Panc1 (cell line): Measurements from ENCODE around the gene BSND. TPM values are rescaled to one million over a fixed set of nuclear protein-coding genes. Genes with fewer than 3 reads are reported as not detected.

Experiments used
- ATAC-seq: fragments of 200-7000 bp; cut with Tn5 transposase; 2 replicates; pipeline ENCODE4 v1.9.1; 2020; ENCODE audit warnings: mild to moderate bottlenecking, moderate library complexity
- BruUV-seq: library from RNA; stranded (reverse); fragments of 400-500 nt; replicated peaks from 2 replicates; lab custom pipeline; 2021; lab: Mats Ljungman, UMichigan
- CTCF ChIA-PET: fragments of 300-600 bp; sonication (Branson Sonifier 250); formaldehyde crosslinking; loops from one replicate; lab custom pipeline; 2022; ENCODE audit warnings: antibody characterized with exemption; lab: Charles Lee
- POLR2A ChIA-PET: fragments of 300-600 bp; sonication (Branson Sonifier 250); formaldehyde crosslinking; loops from one replicate; lab custom pipeline; 2022; ENCODE audit warnings: antibody characterized with exemption; lab: Charles Lee
- DNase-seq: peaks from one replicate; pipeline ENCODE4 v3.0.0-alpha.2; 2010; ENCODE audit warnings: low read depth, low spot score
- H3K27ac ChIP-seq: 2 replicates; pipeline ENCODE4 v1.5.1; 2011; ENCODE audit warnings: mild to moderate bottlenecking, low read length, inconsistent platforms
- H3K27me3 ChIP-seq: fragments of 200-500 bp; sonication (Bioruptor generic); 2 replicates; pipeline ENCODE4 v1.6.0; 2014; ENCODE audit warnings: low read length, inconsistent platforms; ENCODE audit not compliant: control insufficient read depth, insufficient read depth
- H3K36me3 ChIP-seq: fragments of 200-500 bp; sonication (Bioruptor generic); 2 replicates; pipeline ENCODE4 v1.5.1; 2014; ENCODE audit warnings: inconsistent platforms, mild to moderate bottlenecking, low read length, moderate library complexity; ENCODE audit not compliant: control insufficient read depth, insufficient read depth
- H3K4me1 ChIP-seq: 2 replicates; pipeline ENCODE4 v1.5.1; 2011; ENCODE audit warnings: inconsistent platforms, mild to moderate bottlenecking, low read length, moderate library complexity; ENCODE audit not compliant: control insufficient read depth, insufficient read depth
- H3K4me3 ChIP-seq, 2 experiments: 2 replicates each; pipeline ENCODE4 v1.5.1; 2011 to 2012; ENCODE audit warnings: low read depth in 2 of 2, low read length in 2 of 2, mild to moderate bottlenecking in 2 of 2, inconsistent platforms in 1 of 2, moderate library complexity in 1 of 2
- H3K9me3 ChIP-seq: fragments of 200-500 bp; sonication (Bioruptor generic); 2 replicates; pipeline ENCODE4 v1.5.1; 2014; ENCODE audit warnings: low read depth, mild to moderate bottlenecking, inconsistent platforms, low read length, moderate library complexity; ENCODE audit not compliant: control insufficient read depth, insufficient read depth
- POLR2AphosphoS5 ChIP-seq: IDR thresholded peaks from 2 replicates; pipeline ENCODE4 v1.6.1; 2012; ENCODE audit warnings: mild to moderate bottlenecking, low read depth, low read length, moderate library complexity
- SIN3A ChIP-seq: IDR thresholded peaks from 2 replicates; pipeline ENCODE4 v1.6.1; 2012; ENCODE audit warnings: low read depth, mild to moderate bottlenecking, low read length, moderate library complexity, borderline replicate concordance; ENCODE audit not compliant: insufficient read depth
- TCF7L2 ChIP-seq: IDR thresholded peaks from 2 replicates; pipeline ENCODE4 v1.6.1; 2011; ENCODE audit warnings: mild to moderate bottlenecking, low read depth, low read length, inconsistent platforms
- in situ Hi-C: cut with HindIII; loops from 2 replicates; pipeline ENCODE4 v1.10.0; 2016; ENCODE audit warnings: low sequenced_read_pairs, low pct_unique_long_range_greater_than_20kb
- intact Hi-C: fragments of 100-400 bp; cut with micrococcal nuclease; formaldehyde crosslinking; loops from one replicate; pipeline ENCODE4 v1.10.0; 2022; ENCODE audit not compliant: unreplicated experiment
- total RNA-seq: library from RNA; stranded (reverse); gene quantifications from one replicate; pipeline ENCODE4 v1.2.1, GENCODE V29; 2021; ENCODE audit not compliant: unreplicated experiment
- TF ChIP-seq, protein P1 (sequence below), 2 experiments: IDR thresholded peaks; 2 replicates each; pipeline ENCODE4 v1.6.1; 2011 to 2012; ENCODE audit warnings: low read depth in 2 of 2, control low read depth in 1 of 2, low read length in 1 of 2, mild to moderate bottlenecking in 1 of 2, moderate library complexity in 1 of 2; ENCODE audit not compliant: insufficient read depth in 1 of 2
- TF ChIP-seq, protein P2 (sequence below): fragments of 450-650 bp; IDR thresholded peaks from 2 replicates; pipeline ENCODE4 v1.5.1; 2017; ENCODE audit warnings: mild to moderate bottlenecking

BSND gene
- total RNA-seq, 1 experiment from 2014 or later, result not detected

DNA sequence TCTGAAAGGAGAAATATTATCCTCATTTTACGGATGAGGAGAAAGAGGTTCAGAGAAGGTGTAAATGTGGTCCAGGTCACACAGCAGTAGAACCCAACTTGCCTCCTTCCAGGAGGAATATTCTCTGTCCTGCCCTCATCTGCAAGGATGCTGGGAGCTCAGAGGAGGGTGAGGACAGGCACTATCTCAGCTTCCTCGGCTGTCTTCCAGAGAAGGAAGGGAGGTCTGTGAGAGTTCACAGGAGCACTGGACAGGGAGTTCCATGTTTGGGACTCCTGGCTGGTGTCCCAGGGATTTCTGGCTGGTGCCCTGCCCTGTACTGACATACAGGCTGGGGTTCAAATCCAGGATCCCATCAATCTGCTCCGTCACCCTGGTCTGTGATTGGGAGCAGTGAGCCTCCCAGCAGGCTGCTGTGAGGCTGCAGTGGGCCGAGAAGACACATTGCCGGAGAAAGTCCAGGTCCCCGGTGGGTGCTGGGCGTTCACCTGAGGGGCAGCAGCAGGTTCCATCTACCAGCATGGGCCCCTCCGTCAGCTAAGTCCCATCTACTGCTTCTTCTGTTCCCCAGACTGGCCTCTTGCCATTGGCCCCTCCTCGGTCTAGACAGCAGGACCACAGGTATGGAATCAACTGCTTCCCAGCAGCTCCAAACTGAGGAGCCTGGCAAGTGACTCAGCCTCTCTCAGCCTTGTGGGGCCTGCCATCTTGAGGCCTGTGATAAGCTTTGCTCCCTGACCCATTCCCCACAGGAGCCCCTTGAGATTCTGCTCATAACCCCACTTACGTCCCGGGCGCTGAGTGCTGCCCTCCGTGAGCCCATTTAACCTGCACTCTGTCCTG, 8.5 kb upstream of the BSND start:
- intact Hi-C loops (no loop called here), in situ Hi-C loops (no loop called here)
- TF ChIP-seq SIN3A (no peak), TCF7L2 (no peak), POLR2AphosphoS5 (no peak)
- TF ChIP-seq, protein P1, sequence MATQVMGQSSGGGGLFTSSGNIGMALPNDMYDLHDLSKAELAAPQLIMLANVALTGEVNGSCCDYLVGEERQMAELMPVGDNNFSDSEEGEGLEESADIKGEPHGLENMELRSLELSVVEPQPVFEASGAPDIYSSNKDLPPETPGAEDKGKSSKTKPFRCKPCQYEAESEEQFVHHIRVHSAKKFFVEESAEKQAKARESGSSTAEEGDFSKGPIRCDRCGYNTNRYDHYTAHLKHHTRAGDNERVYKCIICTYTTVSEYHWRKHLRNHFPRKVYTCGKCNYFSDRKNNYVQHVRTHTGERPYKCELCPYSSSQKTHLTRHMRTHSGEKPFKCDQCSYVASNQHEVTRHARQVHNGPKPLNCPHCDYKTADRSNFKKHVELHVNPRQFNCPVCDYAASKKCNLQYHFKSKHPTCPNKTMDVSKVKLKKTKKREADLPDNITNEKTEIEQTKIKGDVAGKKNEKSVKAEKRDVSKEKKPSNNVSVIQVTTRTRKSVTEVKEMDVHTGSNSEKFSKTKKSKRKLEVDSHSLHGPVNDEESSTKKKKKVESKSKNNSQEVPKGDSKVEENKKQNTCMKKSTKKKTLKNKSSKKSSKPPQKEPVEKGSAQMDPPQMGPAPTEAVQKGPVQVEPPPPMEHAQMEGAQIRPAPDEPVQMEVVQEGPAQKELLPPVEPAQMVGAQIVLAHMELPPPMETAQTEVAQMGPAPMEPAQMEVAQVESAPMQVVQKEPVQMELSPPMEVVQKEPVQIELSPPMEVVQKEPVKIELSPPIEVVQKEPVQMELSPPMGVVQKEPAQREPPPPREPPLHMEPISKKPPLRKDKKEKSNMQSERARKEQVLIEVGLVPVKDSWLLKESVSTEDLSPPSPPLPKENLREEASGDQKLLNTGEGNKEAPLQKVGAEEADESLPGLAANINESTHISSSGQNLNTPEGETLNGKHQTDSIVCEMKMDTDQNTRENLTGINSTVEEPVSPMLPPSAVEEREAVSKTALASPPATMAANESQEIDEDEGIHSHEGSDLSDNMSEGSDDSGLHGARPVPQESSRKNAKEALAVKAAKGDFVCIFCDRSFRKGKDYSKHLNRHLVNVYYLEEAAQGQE (IDR thresholded peaks at IDR 0.05; ENCODE audit: insufficient read depth in 1 of 2, low read depth in 2 of 2, low read length in 1 of 2), result no peak
- TF ChIP-seq, protein P2, sequence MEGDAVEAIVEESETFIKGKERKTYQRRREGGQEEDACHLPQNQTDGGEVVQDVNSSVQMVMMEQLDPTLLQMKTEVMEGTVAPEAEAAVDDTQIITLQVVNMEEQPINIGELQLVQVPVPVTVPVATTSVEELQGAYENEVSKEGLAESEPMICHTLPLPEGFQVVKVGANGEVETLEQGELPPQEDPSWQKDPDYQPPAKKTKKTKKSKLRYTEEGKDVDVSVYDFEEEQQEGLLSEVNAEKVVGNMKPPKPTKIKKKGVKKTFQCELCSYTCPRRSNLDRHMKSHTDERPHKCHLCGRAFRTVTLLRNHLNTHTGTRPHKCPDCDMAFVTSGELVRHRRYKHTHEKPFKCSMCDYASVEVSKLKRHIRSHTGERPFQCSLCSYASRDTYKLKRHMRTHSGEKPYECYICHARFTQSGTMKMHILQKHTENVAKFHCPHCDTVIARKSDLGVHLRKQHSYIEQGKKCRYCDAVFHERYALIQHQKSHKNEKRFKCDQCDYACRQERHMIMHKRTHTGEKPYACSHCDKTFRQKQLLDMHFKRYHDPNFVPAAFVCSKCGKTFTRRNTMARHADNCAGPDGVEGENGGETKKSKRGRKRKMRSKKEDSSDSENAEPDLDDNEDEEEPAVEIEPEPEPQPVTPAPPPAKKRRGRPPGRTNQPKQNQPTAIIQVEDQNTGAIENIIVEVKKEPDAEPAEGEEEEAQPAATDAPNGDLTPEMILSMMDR, result no peak
- ChIA-PET POLR2A (no interaction called here), CTCF (interaction anchor here (1.1 to 1.6 kb wide), 3 partner anchors 9 to 103 kb away, joined by 3 to 5 read pairs (median 4); partner anchors contain the start of gene DHCR24)
- H3K4me1 ChIP-seq, result no peaks in the 10 kb centered on the region
- no peaks in the 10 kb centered on the region for H3K9me3 ChIP-seq
- H3K4me3 ChIP-seq, result no peak overlapping the region
- H3K27me3 ChIP-seq, result no peaks in the 10 kb centered on the region
- DNase-seq (no peak), ATAC-seq (no peak)
- H3K36me3 ChIP-seq, result no peaks in the 10 kb centered on the region
- H3K27ac ChIP-seq, result no peak overlapping the region
- no TSS peak for BruUV-seq

DNA sequence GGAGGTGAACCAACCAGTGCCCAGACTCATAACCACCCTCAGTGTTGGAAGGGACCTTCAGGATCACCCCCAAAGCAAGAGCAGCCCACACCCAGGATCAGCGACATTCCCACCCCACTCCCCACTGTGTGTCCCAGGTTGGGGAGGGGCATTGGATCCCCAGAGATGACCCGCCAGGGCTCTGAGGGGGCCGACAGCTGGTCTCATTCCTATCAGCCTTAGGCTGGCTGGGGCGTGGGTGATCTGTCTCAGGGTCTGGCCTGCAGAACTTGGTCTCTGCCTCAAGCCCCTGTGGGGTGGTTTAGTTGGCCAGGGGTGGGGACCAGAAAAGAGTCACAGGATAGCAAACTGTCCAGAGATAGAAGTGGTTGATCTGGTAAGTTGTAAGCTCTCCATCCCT, 7.8 kb upstream of the BSND start:
- H3K4me1 ChIP-seq, result no peaks in the 10 kb centered on the region
- ChIA-PET POLR2A (no interaction called here), CTCF (interaction anchor here (1.1 to 1.6 kb wide), 2 partner anchors 9 to 31 kb away, joined by 3 to 4 read pairs; no protein-coding TSS in a partner anchor)
- no peak overlapping the region for H3K27ac ChIP-seq
- no peak overlapping the region for H3K4me3 ChIP-seq
- in situ Hi-C loops (no loop called here), intact Hi-C loops (no loop called here)
- no peaks in the 10 kb centered on the region for H3K36me3 ChIP-seq
- no TSS peak for BruUV-seq
- H3K9me3 ChIP-seq, result no peaks in the 10 kb centered on the region
- no peak for ATAC-seq
- no peaks in the 10 kb centered on the region for H3K27me3 ChIP-seq
- DNase-seq, result no peak
- TF ChIP-seq TCF7L2, result no peak
- TF ChIP-seq, protein P2, result no peak
- TF ChIP-seq POLR2AphosphoS5, result no peak
- TF ChIP-seq SIN3A, result no peak
- TF ChIP-seq, protein P1 (IDR thresholded peaks at IDR 0.05; ENCODE audit: insufficient read depth in 1 of 2, low read depth in 2 of 2, low read length in 1 of 2), result no peak
